Measurements from ENCODE around the gene HEATR5B. TPM values are rescaled to one million over a fixed set of nuclear protein-coding genes. Genes with fewer than 3 reads are reported as not detected.

The HEATR5B gene
- total and polyA plus RNA-seq, 9 of the 15 experiments (the other 6 are each of a cell fraction or from before 2014, with no cell fraction given): 4.2 to 21.7 (median 12.2) TPM

- TF ChIP-seq FOXM1 (IDR thresholded peaks at IDR 0.05; ENCODE audit: low read depth) (no peak), FOXM1 (CRISPR knock-in tag; IDR thresholded peaks at IDR 0.05; ENCODE audit: low read depth) (no peak), TCF3 (CRISPR knock-in tag; IDR thresholded peaks at IDR 0.05) (no peak), CXXC5 (CRISPR knock-in tag; IDR thresholded peaks at IDR 0.05) (no peak), PURB (CRISPR knock-in tag; IDR thresholded peaks at IDR 0.05; ENCODE audit: low read depth) (no peak), STAT6 (CRISPR knock-in tag; IDR thresholded peaks at IDR 0.05) (no peak), SIN3A (IDR thresholded peaks at IDR 0.05; ENCODE audit: borderline replicate concordance in 2 of 2, control insufficient read depth in 1 of 2, low read depth in 2 of 2, low read length in 2 of 2) (0 out of 4 replicates have a peak, but pooled peaks of 1 of the 2 experiments have one; percentile 64), KDM1A (IDR thresholded peaks at IDR 0.05) (peak in 1 of 2 experiments; percentile 76; a peak in 1 of 4 replicates), HNRNPLL (IDR thresholded peaks at IDR 0.05; ENCODE audit: low read depth, low read length, poor library complexity, severe bottlenecking) (peak; percentile 50), NUFIP1 (IDR thresholded peaks at IDR 0.05; ENCODE audit: partially characterized antibody) (no peak), ERF (CRISPR knock-in tag; IDR thresholded peaks at IDR 0.05) (no peak), ZBTB43 (CRISPR knock-in tag; IDR thresholded peaks at IDR 0.05) (no peak), KAT7 (CRISPR knock-in tag; IDR thresholded peaks at IDR 0.05; ENCODE audit: borderline replicate concordance) (peak; percentile 22; the same call in 1 of the 2 replicates), ZNF75A (CRISPR knock-in tag; IDR thresholded peaks at IDR 0.05) (no peak), CTCFL (IDR thresholded peaks at IDR 0.05; ENCODE audit: borderline replicate concordance, insufficient read depth, low read depth, low read length, poor library complexity, severe bottlenecking) (no peak), KAT8 (IDR thresholded peaks at IDR 0.05; ENCODE audit: low read depth) (0 out of 2 replicates have a peak, but pooled peaks have one; percentile 29), ATF2 (CRISPR knock-in tag; IDR thresholded peaks at IDR 0.05) (no peak), CBFB (CRISPR knock-in tag; IDR thresholded peaks at IDR 0.05) (no peak)
These were observed 118.3 kb downstream of the HEATR5B start (continued) for GRCh38 chr2:36965751-36966369.
